GM19099 (cell line): ENCODE data around the gene SAP30L.

Source experiments
- POLR2A ChIP-seq: IDR thresholded peaks from 3 replicates; pipeline ENCODE4 v1.6.1; 2011; ENCODE audit warnings: low read depth; ENCODE audit not compliant: insufficient read length; ENCODE audit errors: extremely low read depth

The SAP30L gene

DNA sequence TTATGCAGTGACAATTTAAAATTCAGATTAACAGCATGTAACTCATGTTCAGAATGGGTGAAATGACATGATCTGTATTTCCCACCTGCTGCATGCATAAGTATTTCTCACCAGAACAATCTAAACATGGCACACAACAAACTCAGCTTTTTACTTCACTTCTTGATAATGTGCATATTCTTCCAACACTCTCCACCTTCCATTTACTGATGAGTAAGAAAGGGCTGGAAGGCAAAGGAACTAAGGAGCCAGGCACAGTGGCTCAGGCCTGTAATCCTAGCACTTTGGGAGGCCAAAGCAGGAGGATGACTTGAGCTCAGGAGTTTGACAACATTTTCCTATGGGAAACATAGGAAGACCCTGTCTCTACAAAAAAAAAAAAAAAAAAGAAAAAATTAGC, 35.8 kb upstream of the SAP30L start:
- no peak for TF ChIP-seq POLR2A

DNA sequence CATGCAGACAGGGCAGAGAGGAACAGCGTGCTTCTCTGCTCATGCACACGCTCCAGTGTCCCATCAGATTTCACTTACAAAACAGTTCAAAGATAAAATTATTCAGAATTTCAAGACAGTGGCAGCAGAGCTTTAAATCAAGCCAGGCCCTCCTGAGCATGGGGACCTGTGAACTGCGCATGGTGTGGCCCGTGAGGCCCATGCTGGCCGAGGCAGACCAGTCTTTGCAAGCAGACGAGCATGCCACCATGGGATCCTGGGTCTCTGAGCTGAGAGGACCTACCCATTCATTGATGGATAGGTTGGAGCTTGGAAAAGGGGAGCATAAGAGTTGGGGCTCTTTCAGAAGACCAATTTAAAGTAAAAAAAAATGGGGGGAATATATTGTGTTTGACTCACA, 35.0 kb upstream of the SAP30L start:
- TF ChIP-seq POLR2A, result no peak

DNA sequence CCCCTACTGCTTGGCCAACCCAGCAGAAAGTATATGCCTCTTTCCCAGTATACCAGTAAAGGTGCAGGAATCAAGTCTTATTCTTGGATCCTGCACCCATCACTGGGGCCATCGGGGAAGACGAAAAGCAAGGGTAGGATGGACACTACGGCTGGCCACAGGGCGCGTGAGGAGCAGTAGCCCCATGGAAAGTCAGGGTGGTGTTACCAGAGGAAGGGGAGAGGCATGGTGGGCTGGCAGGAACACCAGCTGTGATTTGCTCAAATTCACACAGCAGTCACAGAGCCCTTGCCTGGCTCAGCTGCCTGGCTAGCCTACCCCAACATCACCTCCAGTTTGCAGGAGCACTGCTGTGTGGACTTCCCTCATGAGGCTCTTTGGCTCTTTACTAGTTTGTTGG, 34.5 kb upstream of the SAP30L start:
- TF ChIP-seq POLR2A, result no peak

DNA sequence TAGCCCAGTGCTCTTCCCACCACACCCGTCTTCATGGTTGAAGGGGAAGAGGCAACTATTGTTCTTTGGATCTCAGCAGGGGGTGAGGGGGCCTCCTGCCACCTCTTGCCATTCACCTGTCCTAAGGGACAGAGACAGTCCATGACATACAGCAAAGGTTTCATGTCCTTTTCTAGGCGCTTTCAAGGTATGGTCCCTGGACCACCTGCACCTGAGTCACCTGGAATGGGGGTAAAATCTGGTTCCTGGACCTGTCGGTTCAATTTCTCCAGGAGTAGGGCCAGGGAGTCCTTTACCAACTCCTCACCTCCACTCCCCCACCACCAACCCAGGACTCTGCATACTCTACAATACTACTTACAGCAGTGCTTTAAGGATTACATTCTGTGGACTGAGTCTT, 33.5 kb upstream of the SAP30L start:
- TF ChIP-seq POLR2A, result no peak

DNA sequence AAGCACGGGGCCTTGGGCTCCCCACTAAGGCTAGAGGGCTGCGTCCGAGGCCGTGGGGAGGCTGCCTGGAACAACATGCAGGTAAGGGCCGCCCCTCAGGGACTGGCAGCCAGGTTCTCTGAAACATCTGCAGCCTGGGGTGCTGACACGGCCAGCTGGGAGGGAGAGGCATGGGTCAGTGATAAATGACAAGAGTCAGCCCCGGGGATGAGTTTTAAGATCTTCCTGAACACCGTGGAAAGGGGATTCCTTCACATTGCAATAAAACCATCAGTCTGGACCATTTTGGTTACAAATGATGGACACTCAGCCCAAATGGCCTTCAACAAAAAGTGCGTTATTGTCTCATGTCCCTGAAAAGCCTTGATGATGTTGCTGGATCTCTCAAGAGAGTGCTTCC, 32.9 kb upstream of the SAP30L start:
- TF ChIP-seq POLR2A, result no peak

DNA sequence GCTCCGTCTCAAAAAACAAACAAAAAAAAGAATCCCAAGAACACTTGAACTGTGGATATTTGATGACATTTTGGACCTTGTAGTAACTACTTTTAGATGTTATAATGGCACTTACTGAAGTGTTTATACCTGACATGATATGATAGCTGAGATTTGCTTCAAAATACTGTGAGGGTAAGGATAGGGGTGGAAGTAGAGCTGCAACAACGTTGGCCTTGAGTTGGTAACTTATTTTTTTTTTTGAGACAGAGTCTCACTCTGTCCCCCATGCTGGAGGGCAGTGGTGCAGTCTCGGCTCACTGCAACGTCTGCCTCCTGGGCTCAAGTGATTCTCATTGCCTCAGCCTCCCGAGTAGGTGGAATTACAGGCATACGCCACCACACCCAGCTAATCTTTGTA, 30.7 kb upstream of the SAP30L start:
- TF ChIP-seq POLR2A, result no peak

DNA sequence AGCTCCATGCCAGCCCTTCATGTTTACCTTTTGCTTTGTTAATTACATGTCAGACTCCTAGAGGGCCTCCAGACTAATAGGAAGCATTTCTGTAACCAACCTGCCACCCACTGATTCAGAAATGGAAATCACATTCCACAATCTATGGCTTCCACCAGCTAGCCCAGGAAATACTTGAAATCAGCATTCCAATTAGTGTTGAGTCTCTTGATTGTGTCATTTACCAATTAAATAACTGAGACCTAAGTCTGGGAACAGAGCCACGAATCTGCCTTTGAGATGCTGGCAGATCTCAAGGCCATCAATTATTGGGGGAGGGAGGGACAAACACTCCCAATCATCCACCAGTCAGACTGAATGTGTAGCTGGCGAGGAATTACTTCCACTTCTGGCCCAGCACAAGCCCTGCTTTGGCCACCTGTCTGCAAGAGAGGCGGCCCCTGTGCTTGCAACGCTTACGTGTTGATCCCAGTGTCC, 27.4 kb upstream of the SAP30L start:
- no peak for TF ChIP-seq POLR2A

DNA sequence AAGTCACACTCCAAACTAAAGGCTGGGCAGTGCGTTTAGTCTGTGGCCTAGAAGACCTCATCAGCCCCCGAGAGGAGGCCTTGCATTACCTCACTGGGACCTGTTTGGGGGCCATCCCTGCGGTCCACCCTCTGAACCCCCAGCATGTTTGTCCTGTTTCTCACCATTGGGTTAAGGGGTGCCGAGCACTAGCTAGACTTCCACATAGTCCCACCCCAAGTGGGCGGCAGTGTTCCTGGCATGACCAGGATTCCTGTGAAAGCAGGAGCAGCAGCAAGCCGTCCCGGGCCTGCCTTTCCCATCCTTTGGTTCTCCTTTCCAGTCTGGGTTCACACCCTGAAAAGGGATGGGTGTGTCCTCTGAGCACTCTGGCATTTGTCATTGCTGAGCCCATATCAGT, 26.6 kb upstream of the SAP30L start:
- TF ChIP-seq POLR2A, result no peak

DNA sequence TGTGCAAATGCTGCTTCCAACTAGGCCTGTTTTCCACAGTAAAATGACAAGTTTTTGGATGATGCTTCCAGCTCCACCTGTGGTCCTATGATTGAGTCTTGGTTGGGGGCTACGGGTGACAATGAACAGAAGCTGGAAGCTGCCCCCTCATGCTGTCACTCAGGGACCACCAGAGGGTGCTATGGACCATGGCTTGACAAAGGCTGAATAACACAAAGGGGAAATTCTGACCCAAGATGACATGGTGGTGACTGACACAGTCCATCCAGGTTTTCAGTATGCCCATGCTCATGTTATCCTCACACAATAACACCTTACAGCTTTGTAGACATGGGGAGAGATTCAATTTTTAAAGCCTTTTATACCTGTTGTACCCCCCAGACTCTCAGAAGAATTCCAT, 23.9 kb upstream of the SAP30L start:
- no peak for TF ChIP-seq POLR2A

DNA sequence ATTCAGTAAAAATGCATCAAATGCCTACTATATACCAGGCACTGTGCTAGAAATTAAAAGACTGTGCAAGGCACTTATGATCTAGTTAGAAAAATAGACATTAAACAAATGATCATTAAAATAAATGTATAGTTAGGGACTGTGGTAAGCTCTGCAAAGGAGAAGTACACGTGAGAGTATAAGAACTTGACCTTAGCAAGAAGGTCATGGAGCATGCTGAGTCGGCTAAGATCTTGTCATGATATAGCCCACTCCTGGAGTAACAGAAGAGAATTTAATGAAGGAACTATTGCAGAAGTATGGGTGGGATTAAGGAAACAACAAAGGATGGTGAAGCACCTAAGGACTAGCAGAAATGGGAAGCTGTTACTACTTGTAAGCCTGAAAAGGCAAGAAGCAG, 23.5 kb upstream of the SAP30L start:
- no peak for TF ChIP-seq POLR2A

DNA sequence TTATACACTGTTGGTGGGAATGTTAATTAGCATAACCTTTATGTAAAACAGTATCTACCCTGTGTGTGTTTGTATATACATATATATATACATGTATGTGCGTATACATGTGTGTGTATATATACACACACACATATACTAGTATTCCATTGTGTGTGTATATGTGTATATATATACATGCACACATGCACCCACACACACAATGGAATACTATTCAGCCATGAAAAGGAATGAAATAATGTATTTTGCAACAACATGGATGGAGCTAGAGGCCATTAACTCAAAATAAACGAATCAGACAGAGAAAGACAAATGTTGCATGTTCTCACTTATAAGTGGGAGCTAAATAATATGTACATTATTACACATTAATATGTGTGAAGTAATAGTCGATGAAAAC, 17.6 kb upstream of the SAP30L start:
- no peak for TF ChIP-seq POLR2A

DNA sequence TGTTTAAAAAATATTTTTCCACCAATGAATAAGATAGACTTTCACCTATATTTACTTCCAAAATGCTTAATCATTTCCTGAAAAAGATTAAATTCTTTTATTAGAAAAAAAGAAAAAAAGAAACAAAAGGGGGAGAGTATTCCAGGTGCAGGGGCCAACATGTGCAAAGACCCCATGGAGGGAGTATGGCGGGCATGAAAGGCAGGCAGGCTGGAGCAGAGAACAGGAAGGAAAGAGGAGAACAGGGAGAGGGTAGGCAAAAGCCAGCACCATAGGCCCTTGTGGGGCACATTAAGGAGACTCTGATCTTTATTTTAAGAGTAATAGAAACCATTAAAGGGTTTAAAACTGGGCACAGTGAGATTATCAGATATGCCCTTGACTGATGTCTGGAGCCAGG, 16.5 kb upstream of the SAP30L start:
- no peak for TF ChIP-seq POLR2A

DNA sequence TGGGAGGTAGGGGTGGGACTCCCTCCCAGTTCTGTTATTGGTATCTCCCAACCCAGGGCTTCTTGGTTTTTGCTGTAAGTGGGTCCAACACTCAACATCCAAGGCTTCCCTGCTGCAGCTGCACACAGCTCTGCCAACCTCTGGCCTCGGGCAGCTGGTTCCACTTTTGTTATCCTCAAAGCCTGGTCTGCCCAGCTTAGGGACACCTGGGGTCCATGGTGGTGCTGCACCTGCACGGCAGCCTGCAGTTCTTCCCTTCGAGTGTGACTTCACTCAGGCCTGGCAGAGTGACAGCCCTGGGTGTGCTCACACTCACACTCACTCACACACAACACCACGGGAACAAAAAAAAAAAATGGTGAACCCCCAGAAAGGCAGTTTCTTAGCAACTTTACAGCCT, 15.3 kb upstream of the SAP30L start:
- no peak for TF ChIP-seq POLR2A

DNA sequence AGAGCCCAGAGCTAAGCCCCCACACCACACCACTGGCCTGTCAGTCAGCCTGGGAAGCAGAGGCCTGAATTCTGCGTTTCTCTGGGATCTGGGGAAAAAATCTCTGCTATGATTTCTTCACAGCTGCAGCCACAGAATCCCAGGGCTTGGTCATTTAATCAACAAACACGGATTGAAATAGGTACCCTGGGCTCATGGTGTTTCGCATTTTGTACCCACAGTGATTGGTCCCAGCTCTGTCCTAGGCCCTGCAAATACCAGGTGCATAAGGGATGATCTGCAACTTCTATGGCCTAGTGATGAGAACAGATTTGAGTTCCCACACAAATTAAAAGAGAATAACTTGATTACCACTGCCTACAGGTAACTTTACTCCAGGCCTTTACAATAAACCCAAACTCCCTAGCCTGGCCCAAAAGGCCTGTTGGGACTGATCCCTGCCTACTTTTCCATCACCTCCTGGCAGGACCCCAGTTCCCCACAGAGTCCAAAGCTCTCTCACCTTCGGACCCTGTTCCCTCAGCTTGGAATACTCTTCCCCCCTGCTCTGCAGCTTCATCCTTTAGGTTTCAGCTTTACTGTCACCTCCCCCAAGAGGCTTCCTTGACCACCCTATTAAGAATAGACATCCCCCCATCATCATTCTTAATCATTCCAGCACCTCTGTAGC, 14.7 kb upstream of the SAP30L start:
- TF ChIP-seq POLR2A, result no peak

DNA sequence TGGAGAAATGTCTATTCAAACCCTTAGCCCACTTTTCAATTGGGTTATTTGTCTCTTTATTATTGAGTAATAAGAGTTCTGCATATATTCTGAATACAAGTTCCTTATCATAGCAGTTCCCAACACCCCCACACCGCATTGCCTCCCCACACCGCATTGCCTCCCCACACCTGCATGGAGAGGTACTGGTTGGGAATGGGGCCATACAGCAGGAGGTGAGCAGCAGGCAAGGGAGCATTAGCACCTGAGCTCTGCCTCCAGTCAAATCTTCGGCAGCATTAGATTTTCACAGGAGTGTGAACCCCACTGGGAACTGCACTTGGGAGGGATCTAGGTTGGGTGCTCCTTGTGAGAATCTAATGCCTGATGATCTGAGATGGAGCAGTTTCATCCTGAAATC, 10.6 kb upstream of the SAP30L start:
- no peak for TF ChIP-seq POLR2A

DNA sequence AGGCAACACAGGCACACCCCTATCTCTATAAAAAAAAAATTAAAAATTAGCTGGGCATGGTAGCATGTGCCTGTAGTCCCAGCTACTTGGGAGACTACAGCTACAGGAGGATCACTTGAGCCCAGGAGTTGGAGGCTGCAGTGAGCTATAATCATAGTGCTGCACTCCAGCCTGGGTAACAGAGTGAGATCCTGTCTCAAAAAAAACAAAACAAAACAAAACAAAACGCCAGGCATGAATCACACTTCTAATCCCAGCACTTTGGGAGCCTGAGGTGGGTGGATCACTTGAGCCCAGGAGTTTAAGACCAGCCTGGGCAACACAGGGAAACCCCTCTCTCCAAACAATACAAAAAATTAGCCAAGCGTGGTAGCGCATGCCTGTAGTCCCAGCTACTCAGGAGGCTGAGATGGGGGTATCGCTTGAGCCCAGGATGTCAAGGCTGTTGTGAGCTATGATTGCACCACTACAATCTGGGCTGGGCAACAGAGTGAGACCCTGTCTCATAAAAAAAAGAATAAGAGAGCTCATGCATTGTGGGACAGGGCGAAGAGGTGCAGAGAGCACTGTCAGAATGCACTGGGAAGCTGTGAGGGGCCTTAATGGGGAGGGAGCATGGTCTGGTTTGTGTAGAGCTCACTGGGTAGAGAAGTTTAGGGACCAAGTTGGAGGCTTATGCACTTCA, 8.4 kb upstream of the SAP30L start:
- no peak for TF ChIP-seq POLR2A

DNA sequence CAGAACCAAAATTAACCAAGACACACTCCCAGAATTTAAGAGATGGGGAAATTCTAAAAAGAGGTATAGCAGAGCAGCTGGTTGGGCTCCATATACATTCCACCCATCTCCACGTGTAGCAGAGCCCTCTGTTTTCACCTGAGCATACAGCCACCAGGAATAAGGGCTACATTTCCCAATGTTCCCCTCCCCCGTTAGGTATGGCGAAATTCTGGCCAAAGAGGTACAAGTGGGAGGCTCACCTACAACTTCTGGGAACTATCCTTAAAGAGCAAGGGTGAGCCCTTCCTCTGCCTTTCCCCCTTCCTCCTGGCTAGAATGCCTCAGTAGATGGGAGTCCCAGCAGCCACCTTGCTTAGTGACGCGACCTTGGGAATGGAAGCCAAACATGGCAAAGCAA, 5.3 kb upstream of the SAP30L start:
- no peak for TF ChIP-seq POLR2A
